ENCODE results near the gene PIK3C2G.

DNA sequence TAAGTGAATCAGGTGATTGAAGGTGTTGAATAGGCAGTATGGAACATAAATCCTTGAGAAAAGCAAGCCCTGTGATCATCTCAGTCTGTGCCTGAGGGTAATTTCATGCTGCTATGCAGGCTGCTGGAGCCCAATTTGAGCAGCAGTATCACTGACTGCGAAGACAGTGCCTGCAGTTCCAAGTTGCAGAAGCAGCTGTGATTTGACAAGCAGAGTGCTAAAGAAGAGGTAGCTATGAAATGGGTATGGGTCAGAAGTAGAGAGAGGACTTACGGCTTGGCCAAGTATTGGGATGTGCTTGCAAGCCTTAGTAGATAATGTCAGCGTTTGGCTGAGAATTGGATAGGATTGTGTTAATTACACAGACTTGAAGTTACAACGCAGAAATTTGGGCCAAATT, 22.5 kb downstream of the PIK3C2G start:
- TF ChIP-seq, protein P1, sequence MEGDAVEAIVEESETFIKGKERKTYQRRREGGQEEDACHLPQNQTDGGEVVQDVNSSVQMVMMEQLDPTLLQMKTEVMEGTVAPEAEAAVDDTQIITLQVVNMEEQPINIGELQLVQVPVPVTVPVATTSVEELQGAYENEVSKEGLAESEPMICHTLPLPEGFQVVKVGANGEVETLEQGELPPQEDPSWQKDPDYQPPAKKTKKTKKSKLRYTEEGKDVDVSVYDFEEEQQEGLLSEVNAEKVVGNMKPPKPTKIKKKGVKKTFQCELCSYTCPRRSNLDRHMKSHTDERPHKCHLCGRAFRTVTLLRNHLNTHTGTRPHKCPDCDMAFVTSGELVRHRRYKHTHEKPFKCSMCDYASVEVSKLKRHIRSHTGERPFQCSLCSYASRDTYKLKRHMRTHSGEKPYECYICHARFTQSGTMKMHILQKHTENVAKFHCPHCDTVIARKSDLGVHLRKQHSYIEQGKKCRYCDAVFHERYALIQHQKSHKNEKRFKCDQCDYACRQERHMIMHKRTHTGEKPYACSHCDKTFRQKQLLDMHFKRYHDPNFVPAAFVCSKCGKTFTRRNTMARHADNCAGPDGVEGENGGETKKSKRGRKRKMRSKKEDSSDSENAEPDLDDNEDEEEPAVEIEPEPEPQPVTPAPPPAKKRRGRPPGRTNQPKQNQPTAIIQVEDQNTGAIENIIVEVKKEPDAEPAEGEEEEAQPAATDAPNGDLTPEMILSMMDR (IDR thresholded peaks at IDR 0.05; ENCODE audit: low read depth, low read length, poor library complexity, severe bottlenecking): no peak
- no peak for TF ChIP-seq EZH2phosphoT487 (IDR thresholded peaks at IDR 0.05; ENCODE audit: borderline replicate concordance, low read length)
